HG03571 (cell line): ENCODE data around the gene FAM83G.
"Not testable (repeated sequence)": the region's sequence is repeated elsewhere in the genome, so short reads cannot be mapped to it uniquely, and the experiment has no call there.

Experiments
- ATAC-seq: cut with Tn5 transposase; IDR thresholded peaks from one replicate; pipeline ENCODE4 v1.9.1; 2021; ENCODE audit not compliant: unreplicated experiment

The FAM83G gene, protein sequence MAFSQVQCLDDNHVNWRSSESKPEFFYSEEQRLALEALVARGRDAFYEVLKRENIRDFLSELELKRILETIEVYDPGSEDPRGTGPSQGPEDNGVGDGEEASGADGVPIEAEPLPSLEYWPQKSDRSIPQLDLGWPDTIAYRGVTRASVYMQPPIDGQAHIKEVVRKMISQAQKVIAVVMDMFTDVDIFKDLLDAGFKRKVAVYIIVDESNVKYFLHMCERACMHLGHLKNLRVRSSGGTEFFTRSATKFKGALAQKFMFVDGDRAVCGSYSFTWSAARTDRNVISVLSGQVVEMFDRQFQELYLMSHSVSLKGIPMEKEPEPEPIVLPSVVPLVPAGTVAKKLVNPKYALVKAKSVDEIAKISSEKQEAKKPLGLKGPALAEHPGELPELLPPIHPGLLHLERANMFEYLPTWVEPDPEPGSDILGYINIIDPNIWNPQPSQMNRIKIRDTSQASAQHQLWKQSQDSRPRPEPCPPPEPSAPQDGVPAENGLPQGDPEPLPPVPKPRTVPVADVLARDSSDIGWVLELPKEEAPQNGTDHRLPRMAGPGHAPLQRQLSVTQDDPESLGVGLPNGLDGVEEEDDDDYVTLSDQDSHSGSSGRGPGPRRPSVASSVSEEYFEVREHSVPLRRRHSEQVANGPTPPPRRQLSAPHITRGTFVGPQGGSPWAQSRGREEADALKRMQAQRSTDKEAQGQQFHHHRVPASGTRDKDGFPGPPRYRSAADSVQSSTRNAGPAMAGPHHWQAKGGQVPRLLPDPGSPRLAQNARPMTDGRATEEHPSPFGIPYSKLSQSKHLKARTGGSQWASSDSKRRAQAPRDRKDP

GRCh38 chr17:19004421-19005136, at the start of gene FAM83G:
TSS of gene FAM83G (minus strand) at chr17:19004764. CDS start at chr17:19004041, 723 bp downstream.
- no peak for ATAC-seq

GRCh38 chr17:19048826-19049225, 44.3 kb upstream of the FAM83G start:
- not testable (repeated sequence) for ATAC-seq

- ATAC-seq: not testable (repeated sequence)
Measured at GRCh38 chr17:19047510-19047909, 42.9 kb upstream of the FAM83G start.

- ATAC-seq: not testable (repeated sequence)
Measured at GRCh38 chr17:19046782-19047375, 42.3 kb upstream of the FAM83G start, which contains the start of gene GRAP. TSS of gene GRAP (minus strand) at chr17:19046957. CDS start at chr17:19046926, 31 bp downstream.

DNA sequence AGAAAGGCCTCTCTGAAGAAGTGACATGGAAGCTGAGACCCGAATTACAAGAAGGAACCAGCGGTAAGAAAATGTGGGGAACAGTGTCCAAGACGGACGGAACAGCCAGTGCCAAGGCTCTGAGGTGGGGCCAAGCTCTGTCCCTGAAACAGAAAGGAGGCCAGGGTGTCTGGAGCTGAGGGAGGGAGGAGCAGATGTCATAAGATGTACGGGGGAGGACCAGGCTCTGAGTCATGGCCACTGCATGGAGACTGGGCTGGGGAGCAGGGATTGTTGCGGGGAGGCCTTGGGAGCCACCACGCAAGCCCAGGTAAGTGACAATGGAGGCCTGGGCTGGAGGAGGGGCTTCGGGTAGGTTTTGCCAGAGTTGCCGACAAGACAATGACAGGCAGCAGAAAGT, 40.1 kb upstream of the FAM83G start:
- ATAC-seq: not testable (repeated sequence)

GRCh38 chr17:19043032-19043431, 38.5 kb upstream of the FAM83G start:
- not testable (repeated sequence) for ATAC-seq

DNA sequence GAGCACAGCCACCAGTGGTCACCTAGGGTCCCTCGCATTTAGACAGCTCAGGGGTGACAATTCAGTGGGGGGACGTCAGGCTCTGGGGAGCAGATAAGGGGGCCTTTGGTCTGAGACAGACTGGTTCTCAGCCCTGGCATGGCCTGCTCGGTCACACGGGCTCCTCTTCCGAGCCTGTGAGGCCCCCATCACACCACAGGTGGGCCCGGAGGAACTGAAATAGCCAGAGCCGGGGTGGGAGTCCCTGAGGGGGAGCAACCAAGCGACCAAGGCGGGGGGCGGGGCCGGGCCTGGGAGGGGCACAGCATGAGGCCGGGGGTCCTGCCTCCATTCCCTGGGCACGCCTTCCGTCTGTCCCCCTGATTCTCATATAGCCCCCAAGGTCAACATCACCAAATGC, 37.8 kb upstream of the FAM83G start:
- ATAC-seq: not testable (repeated sequence)

DNA sequence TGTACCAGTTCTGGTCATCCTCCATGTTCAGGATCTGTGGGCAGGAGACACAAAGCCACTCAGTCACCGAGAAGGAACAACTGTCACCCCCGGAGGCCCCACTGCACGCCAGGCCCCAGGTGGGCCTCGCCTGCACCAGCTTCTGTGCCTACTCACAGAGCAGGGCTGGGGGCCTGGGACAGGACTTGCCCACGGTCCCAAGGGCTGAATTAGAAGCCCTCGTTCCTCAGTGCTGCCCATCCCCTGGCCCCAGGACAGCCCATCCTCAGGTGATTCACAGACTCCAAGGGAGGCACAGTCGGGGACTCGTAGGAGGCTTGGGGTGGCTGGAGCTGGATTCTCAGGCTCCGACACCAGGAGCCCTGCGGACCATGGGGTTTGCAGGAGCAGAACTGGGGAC, 37.3 kb upstream of the FAM83G start:
- ATAC-seq: not testable (repeated sequence)

DNA sequence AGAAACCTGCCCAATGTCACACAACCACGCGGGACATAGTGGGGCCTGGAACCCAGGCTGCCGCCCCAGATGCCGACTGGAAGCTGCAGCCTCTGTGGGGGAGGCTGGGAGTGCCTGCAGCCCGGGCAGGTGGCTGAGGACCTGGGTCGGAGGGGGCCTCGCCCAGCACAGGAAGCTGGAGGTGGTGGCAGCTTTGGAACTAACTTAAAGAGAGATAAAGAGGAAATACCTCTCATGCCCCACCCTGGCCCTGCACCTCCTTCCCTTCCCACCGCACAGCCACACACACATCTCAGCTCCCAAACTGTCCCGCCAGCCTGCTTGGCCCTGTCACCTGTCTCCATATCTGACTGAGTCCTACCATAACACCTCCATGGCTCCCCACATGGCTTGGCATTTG, 35.8 kb upstream of the FAM83G start:
- ATAC-seq: not testable (repeated sequence)

DNA sequence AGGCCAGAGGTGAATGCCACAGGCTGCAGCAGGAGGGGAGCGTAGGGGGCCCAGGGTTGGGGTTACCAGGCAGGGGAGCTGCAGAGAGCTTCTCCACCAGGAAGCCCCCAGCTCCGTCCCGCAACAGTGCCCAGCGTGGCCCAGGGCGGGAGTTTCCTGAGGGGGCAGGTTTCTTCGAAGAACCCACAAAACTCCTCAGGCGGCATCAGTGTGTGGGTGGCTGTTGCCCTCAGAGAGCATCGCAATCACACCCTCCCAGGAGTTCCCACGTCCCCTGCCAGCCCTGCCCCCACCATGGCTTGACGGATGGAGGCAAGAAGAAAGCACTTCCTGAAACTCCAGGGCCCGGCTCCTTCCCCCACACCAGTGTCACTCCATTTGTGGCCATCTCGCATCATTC, 34.2 kb upstream of the FAM83G start:
- not testable (repeated sequence) for ATAC-seq

- not testable (repeated sequence) for ATAC-seq
Measured at GRCh38 chr17:19038007-19038406, 33.4 kb upstream of the FAM83G start.

- not testable (repeated sequence) for ATAC-seq
Measured at GRCh38 chr17:19037547-19037946, 33.0 kb upstream of the FAM83G start.

DNA sequence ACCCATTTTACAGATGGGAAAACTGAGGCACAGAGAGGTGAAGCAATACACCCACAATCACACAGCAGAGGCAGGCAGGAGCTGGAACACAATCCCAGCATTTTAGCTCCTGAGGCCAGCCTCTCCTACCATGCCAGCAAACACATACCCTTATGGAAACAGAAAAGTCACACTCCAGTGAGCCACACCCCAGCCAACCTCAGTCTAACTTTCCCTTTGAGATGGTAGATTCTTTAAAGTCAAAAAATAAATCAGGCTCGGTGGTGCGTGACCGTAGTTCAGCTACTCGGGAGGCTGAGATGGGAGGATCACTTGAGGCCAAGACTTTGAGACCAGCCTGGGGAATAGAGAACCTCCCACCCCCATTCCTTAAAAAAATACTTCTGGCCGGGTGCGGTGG, 31.6 kb upstream of the FAM83G start:
- ATAC-seq: not testable (repeated sequence)

- not testable (repeated sequence) for ATAC-seq
Measured at GRCh38 chr17:19032377-19032988, 27.9 kb upstream of the FAM83G start.

DNA sequence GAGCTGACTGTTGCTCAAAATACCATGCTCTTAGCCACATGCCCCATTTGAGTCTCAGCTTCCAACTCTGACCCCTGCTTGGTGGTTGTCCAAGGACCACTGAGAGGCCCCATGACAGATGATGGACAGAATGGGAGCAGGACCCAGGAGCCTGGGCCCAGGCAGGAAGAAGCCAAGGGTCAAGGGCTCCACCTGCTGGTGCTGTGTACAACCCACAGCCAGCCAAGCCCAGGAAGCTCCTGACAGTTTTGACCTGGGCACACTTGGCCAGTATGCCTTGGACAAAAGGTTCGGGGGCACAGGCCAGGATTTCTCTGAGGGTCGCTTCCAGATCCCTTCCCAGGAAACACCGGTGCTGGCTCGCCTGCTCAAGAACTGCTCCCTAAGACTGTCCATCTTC, 27.2 kb upstream of the FAM83G start:
- ATAC-seq: not testable (repeated sequence)

- not testable (repeated sequence) for ATAC-seq
Measured at GRCh38 chr17:19030771-19031449, 26.3 kb upstream of the FAM83G start.

DNA sequence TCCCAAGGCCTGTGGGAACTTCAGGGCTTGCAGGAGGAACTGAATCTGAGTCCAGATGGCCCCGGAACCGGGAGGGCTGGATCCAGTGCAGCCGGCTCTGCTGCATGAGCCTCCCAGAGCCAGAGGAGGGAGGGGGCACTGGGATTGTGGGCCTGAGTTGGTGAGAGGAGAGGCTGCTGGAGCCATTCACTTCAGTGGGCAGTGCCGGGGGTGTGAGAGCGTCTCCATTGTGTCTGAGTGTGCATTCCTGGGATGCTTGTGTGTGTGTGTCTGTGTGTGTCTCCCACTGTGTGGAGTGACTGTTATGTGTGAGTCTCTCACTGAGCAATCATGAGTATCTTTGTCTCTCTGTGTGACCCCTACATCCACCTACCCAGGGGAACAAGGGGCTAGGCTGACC, 25.2 kb upstream of the FAM83G start:
- ATAC-seq: not testable (repeated sequence)

DNA sequence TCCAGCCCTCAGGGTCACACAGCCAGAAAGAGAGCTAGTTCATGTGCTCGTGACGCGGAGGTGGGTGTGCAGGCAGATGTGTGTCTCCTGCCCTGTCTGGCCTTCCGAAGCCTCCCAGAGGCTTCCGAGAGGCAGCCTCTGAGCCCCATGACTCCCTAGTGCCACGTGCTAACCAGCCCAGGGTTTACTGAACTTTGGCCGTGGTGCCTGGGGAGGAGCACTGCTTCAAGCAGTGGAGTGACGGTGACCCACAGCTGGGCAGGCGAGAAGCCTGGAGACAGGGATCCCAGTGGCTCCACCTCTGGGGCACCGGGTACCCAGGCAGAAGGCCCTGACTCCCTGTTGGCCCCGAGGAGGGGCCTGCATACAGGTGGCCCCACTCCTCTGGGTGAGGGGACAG, 24.1 kb upstream of the FAM83G start:
- ATAC-seq: not testable (repeated sequence)
